Kidney (tissue), 14 donors: ENCODE results near the gene RFTN2. TPM values are rescaled to one million over a fixed set of nuclear protein-coding genes. Genes with fewer than 3 reads are reported as not detected.
"Not testable (repeated sequence)": the region's sequence is repeated elsewhere in the genome, so short reads cannot be mapped to it uniquely, and the experiment has no call there.

ENCODE experiments used
- DNase-seq, 5 donors: peaks; one replicate each; pipeline ENCODE4 v3.0.0-alpha.2; 2013 to 2020
- FAIRE-seq: peaks from 2 replicates; lab custom pipeline; 2012; peaks lifted over from hg19 to GRCh38; lab: Jason Lieb, UNC
- H3K27ac ChIP-seq, 2 donors: one replicate each; pipeline ENCODE4 v1.7.0; 2013; ENCODE audit warnings: low read depth in 2 of 2, low read length in 2 of 2, inconsistent platforms in 1 of 2
- H3K27me3 ChIP-seq: one replicate; pipeline ENCODE4 v1.7.1; 2013; ENCODE audit warnings: low read length, inconsistent platforms; ENCODE audit not compliant: control insufficient read depth, insufficient read depth
- H3K36me3 ChIP-seq, 3 donors: one replicate each; pipeline versions ENCODE4 v1.7.0 to v1.7.1; 2013; ENCODE audit warnings: low read length in 3 of 3, control low read depth in 1 of 3, inconsistent platforms in 1 of 3; ENCODE audit not compliant: insufficient read depth in 3 of 3, control insufficient read depth in 2 of 3
- H3K4me1 ChIP-seq, 3 donors: one replicate each; pipeline versions ENCODE4 v1.7.0 to v1.7.1; 2013; ENCODE audit warnings: low read length in 3 of 3, inconsistent platforms in 1 of 3, low read depth in 1 of 3; ENCODE audit not compliant: control insufficient read depth in 2 of 3, insufficient read depth in 2 of 3
- H3K4me3 ChIP-seq, 3 donors: one replicate each; pipeline versions ENCODE4 v1.7.0 to v1.8.1; 2013; ENCODE audit warnings: low read length in 3 of 3, control low read depth in 1 of 3, inconsistent platforms in 1 of 3
- H3K9ac ChIP-seq, 3 donors: one replicate each; pipeline versions ENCODE4 v1.7.0 to v1.7.1; 2013; ENCODE audit warnings: low read length in 3 of 3, control low read depth in 1 of 3, inconsistent platforms in 1 of 3
- H3K9me3 ChIP-seq, 3 donors: one replicate each; pipeline versions ENCODE4 v1.7.0 to v1.7.1; 2013; ENCODE audit warnings: low read length in 3 of 3, control low read depth in 1 of 3, inconsistent platforms in 1 of 3; ENCODE audit not compliant: control insufficient read depth in 2 of 3, insufficient read depth in 1 of 3
- intact Hi-C: fragments of 100-400 bp; cut with DNase I; formaldehyde crosslinking; loops from one replicate; pipeline ENCODE4 v1.11.1; 2022
- polyA plus RNA-seq: library from polyadenylated mRNA; stranded (reverse); fragments of 350-450 nt; fragmentation: Illumina TruSeq; extraction: RNeasy Lipid Tissue Mini Kit (QIAGEN cat#74804); gene quantifications from one replicate; pipeline ENCODE4 v1.2.3, GENCODE V29; 2014; ENCODE audit warnings: low read depth, low replicate concordance; ENCODE audit not compliant: insufficient read depth
- total RNA-seq: library from RNA; stranded (reverse); fragmentation: NEBNext Ultra II Directional; extraction: Animal tissue kit (Norgen Biotek cat#: 25700); gene quantifications from one replicate; pipeline ENCODE4 v1.2.1, GENCODE V29; 2021
- TF ChIP-seq, protein P1 (sequence below): IDR thresholded peaks from 3 replicates; pipeline ENCODE4 v1.5.1; 2012; ENCODE audit warnings: mild to moderate bottlenecking, moderate library complexity, borderline replicate concordance; ENCODE audit not compliant: insufficient read depth; ENCODE audit errors: extremely low read depth
- donor health status: control.
- donor health status: control.
- donor health status: control.
- donor health status: control.
- donor health status: control.
- donor health status: DM: yes; HTN: yes; CAD: no.
- donor health status: Normal renal cell carcinoma (clear cell type).

RFTN2 gene
- total and polyA plus RNA-seq, 2 donors from 2014 or later: 1.4 to 4.0 TPM

DNA sequence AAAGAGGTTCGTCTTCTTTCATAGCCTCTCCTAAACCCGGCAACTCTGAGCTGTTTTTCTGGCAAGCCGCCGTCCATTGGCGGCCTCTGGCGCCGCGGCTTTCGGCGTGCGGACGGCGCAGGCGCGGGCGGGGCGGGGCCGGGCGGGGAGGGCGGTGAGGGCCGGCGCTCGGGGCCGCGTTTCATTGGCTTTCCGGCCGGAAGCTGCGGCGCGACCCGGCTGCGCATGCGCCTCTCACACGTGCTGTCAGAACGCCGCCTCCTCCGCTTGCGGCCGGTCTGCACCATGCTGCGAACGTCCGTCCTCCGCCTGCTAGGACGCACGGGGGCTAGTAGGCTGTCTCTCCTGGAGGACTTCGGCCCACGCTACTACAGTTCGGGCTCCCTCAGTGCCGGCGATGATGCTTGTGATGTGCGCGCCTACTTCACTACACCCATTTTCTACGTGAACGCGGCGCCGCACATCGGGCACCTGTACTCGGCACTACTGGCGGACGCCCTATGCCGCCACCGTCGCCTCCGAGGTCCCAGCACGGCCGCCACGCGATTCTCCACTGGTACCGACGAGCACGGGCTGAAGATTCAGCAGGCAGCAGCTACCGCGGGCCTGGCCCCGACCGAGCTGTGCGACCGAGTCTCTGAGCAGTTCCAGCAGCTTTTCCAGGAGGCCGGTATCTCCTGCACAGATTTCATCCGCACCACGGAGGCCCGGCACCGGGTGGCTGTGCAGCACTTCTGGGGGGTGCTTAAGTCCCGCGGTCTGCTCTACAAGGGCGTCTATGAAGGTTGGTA, 29.9 kb upstream of the RFTN2 start, which contains the start of gene MARS2:
MARS2 (plus strand) TSS at position 249 of the 791 bp plus-strand sequence; CDS start at position 286, 37 bp downstream.
- H3K4me3 ChIP-seq: peak within 1 kb of the TSS; percentile 90 to 95 (median 94)
- H3K4me1 ChIP-seq: peaks cover 0 to 16% (median 7%) of the 10 kb centered on the region in 3 donors
- TF ChIP-seq, protein P1, sequence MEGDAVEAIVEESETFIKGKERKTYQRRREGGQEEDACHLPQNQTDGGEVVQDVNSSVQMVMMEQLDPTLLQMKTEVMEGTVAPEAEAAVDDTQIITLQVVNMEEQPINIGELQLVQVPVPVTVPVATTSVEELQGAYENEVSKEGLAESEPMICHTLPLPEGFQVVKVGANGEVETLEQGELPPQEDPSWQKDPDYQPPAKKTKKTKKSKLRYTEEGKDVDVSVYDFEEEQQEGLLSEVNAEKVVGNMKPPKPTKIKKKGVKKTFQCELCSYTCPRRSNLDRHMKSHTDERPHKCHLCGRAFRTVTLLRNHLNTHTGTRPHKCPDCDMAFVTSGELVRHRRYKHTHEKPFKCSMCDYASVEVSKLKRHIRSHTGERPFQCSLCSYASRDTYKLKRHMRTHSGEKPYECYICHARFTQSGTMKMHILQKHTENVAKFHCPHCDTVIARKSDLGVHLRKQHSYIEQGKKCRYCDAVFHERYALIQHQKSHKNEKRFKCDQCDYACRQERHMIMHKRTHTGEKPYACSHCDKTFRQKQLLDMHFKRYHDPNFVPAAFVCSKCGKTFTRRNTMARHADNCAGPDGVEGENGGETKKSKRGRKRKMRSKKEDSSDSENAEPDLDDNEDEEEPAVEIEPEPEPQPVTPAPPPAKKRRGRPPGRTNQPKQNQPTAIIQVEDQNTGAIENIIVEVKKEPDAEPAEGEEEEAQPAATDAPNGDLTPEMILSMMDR: no peak
- intact Hi-C loops: no loop called here
- H3K9me3 ChIP-seq: no peaks in the 10 kb centered on the region
- peak within 1 kb of the TSS; percentile 86 to 95 (median 88) for H3K9ac ChIP-seq
- H3K27ac ChIP-seq: peak within 1 kb of the TSS; percentile 69 to 84
- H3K27me3 ChIP-seq: no peaks in the 10 kb centered on the region
- peaks cover 0 to 2% (median 0%) of the 10 kb centered on the region in 3 donors for H3K36me3 ChIP-seq
- no peak for FAIRE-seq
- peak; percentile 94 to 97 (median 96) for DNase-seq

DNA sequence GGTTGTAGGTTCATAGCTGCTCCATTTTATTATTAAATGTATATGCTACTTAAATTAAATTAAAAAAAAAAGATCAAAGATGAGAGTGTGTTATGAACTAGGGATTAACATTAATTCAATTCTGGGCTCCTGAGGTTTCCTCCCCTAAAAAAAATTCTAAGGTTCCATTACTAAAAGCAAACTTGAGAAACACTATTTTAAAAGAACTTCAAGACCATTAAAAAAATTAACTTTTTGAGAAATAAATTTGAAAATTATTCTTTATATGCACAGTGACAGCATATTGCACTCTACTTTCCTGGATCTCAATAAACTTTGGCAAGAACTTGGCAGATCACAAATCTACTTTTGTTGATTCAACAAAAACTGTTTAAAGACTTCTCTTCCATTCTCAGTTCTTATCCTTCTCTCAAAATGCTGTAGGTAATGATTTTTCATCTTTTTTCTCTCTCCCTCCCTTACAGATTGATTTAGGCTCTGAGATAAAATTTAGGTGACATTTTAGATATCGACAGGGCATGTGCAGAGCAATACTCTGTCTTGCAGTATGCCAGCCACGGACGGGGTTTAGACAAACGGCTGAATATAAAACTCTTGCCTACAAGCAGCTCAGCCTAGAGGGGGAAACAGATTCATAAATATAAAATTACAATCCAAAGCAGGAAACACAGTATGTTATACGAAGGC, 29.2 kb upstream of the RFTN2 start:
- Histone ChIP-seq H3K27me3 (no peaks in the 10 kb centered on the region), H3K36me3 (no peaks in the 10 kb centered on the region), H3K4me3 (peak overlapping the region; percentile 90 to 95 (median 94)), H3K27ac (peak overlapping the region; percentile 69 to 84), H3K9me3 (no peaks in the 10 kb centered on the region), H3K9ac (peak overlapping the region; percentile 86 to 95 (median 88)), H3K4me1 (peaks cover 0 to 16% (median 7%) of the 10 kb centered on the region in 3 donors)
- intact Hi-C loops: no loop called here
- peak; percentile 49 for FAIRE-seq
- no peak for DNase-seq
- TF ChIP-seq, protein P1: no peak

DNA sequence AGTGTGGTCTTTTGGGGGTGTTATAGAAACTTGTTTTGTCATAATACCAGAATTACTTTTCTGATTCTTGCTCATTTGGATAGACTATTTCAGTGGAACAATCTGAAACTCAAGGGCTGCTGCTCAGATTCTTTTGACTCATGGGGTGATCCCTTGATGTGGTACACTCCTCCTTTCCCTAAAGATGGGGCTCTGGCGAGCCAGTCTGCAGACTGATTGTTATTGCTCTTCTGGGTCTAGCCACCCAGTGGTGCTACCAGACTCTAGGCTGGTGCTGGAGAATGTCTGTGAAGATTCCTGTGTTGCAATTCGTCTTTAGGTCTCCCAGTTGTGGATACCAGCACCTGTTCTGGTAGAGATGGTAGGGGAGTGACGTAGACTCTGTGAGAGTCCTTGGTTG, 25.6 kb upstream of the RFTN2 start:
- Histone ChIP-seq H3K4me1 (peaks cover 0 to under 1% (median 0%) of the 10 kb centered on the region in 3 donors), H3K27me3 (no peaks in the 10 kb centered on the region), H3K36me3 (no peaks in the 10 kb centered on the region), H3K27ac (no peak overlapping the region), H3K4me3 (no peak overlapping the region), H3K9me3 (no peaks in the 10 kb centered on the region), H3K9ac (no peak overlapping the region)
- intact Hi-C loops: no loop called here
- FAIRE-seq (no peak), DNase-seq (no peak)
- TF ChIP-seq, protein P1: no peak

DNA sequence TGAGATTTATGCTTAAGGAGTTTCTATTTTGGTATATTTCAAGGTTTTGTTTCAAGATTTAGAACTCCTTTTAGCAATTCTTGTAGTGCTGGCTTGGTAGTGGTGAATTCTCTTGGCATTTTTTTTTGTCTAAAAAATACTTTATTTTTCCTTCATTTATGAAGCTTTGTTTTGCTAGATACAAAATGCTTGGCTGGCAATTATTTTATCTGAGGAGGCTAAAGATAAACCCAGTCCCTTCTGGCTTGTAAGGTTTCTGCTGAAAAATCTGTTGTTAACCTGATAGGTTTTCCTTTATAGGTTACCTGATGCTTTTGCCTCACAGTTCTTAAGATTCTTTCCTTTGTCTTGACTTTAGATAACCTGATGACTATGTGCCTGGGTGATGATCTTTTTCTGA, 24.3 kb upstream of the RFTN2 start:
- H3K4me1 ChIP-seq, intact Hi-C loops, H3K27ac ChIP-seq, H3K4me3 ChIP-seq, FAIRE-seq, DNase-seq, H3K36me3 ChIP-seq, H3K9me3 ChIP-seq, H3K27me3 ChIP-seq, H3K9ac ChIP-seq: not testable (repeated sequence)

DNA sequence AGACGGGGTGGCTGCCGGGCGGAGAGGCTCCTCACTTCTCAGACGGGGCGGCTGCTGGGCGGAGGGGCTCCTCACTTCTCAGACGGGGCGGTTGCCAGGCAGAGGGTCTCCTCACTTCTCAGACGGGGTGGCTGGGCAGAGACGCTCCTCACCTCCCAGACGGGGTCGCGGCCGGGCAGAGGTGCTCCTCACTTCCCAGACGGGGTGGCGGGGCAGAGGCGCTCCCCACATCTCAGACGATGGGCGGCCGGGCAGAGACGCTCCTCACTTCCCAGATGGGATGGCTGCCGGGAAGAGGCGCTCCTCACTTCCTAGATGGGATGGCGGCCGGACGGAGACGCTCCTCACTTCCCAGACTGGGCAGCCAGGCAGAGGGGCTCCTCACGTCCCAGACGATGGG, 21.2 kb upstream of the RFTN2 start:
- H3K27me3 ChIP-seq, FAIRE-seq, DNase-seq, H3K27ac ChIP-seq, H3K9me3 ChIP-seq, H3K9ac ChIP-seq, H3K4me1 ChIP-seq, H3K36me3 ChIP-seq, intact Hi-C loops, H3K4me3 ChIP-seq: not testable (repeated sequence)

DNA sequence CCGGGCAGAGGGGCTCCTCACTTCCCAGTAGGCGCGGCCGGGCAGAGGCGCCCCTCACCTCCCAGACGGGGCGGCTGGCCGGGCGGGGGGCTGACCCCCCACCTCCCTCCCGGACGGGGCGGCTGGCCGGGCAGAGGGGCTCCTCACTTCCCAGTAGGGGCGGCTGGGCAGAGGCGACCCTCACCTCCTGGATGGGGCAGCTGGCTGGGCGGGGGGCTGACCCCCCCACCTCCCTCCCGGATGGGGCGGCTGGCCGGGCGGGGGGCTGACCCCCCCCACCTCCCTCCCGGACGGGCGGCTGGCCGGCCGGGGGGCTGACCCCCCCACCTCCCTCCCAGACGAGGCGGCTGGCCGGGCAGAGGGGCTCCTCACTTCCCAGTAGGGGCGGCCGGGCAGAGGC, 20.6 kb upstream of the RFTN2 start:
- intact Hi-C loops: not testable (repeated sequence)

More for the DNA sequence above, 20.6 kb upstream of the RFTN2 start:
- H3K27me3 ChIP-seq, H3K9me3 ChIP-seq, H3K36me3 ChIP-seq, H3K4me3 ChIP-seq, H3K27ac ChIP-seq, H3K4me1 ChIP-seq, H3K9ac ChIP-seq, DNase-seq, FAIRE-seq: not testable (repeated sequence)
